ENCODE measurements around the gene TAAR9. TPM values are rescaled to one million over a fixed set of nuclear protein-coding genes. Genes with fewer than 3 reads are reported as not detected.

TAAR9 gene, protein sequence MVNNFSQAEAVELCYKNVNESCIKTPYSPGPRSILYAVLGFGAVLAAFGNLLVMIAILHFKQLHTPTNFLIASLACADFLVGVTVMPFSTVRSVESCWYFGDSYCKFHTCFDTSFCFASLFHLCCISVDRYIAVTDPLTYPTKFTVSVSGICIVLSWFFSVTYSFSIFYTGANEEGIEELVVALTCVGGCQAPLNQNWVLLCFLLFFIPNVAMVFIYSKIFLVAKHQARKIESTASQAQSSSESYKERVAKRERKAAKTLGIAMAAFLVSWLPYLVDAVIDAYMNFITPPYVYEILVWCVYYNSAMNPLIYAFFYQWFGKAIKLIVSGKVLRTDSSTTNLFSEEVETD
- total RNA-seq, result not detected

DNA sequence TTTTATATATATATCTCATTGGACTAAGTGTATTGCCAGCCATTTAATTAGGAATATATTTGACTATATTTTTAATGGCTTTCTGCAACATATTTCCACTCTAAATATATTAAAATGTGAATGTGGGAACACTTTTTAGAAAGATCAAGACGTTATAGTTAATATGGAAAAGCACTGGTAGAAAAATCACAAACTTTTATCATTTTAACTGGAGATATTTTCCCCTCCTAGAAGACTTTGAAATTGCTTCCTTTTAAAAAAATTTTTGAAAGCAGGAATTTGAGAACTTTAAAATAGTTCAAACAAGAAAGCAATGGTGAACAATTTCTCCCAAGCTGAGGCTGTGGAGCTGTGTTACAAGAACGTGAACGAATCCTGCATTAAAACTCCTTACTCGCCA, at the start of gene TAAR9:
Gene TAAR9, plus strand, starts transcription at position 301 of the 400 bp plus-strand sequence. Its CDS starts 13 bp downstream, at position 314.
- Histone ChIP-seq H3K27ac (replicated peaks in 1 of 4) (no peak within 1 kb of the TSS), H3K4me3 (no peak within 1 kb of the TSS), H3K9me3 (no peaks in the 10 kb centered on the region), H3K4me1 (no peaks in the 10 kb centered on the region), H3K36me3 (no peaks in the 10 kb centered on the region), H3K27me3 (peaks cover 0 to 10% (median 0%) of the 10 kb centered on the region in 4 donors)
- intact Hi-C loops (cut with DNase I), result loop anchor here (10.0 kb wide), 1 partner anchor 257 kb away; the partner anchor contains the start of gene SLC18B1
- no peak for TF ChIP-seq CTCF (IDR thresholded peaks at IDR 0.05)
- TF ChIP-seq POLR2AphosphoS5 (IDR thresholded peaks at IDR 0.05), result no peak
- TF ChIP-seq POLR2A (IDR thresholded peaks at IDR 0.05; ENCODE audit: low read depth), result no peak
- no peak for TF ChIP-seq EP300 (IDR thresholded peaks at IDR 0.05)
- DNase-seq (ENCODE audit: extremely low spot score), result no peak
- WGBS, result 89% methylated on average over 4 of the region's 4 CpGs

DNA sequence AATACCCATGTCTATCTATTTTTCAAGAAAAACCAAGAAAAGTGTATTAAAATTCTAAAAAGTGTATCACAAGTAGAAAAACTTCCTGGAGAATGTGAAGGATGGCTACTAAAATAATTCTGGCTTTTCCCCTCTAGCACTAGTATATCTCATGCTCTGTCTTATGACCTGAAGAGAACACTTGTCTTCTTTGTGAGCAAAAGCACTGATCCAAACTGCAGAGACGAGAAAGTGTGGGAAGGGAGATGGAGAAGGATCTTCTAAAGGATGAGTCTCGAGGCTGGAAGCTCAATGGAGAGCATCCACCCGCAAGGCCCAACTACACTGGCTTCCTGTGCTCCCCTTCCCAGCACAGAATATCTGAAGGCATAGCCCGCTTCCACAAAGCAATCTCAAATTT, 48.7 kb upstream of the TAAR9 start:
- H3K4me3 ChIP-seq, result no peak overlapping the region
- peaks cover 23 to 42% (median 36%) of the 10 kb centered on the region in 4 donors for H3K4me1 ChIP-seq
- no peak for TF ChIP-seq CTCF (IDR thresholded peaks at IDR 0.05)
- no peak for TF ChIP-seq POLR2AphosphoS5 (IDR thresholded peaks at IDR 0.05)
- no peak for TF ChIP-seq POLR2A (IDR thresholded peaks at IDR 0.05; ENCODE audit: low read depth)
- TF ChIP-seq EP300 (IDR thresholded peaks at IDR 0.05), result no peak
- intact Hi-C loops (cut with DNase I), result loop anchor here (10.0 kb wide), 1 partner anchor 575 kb away; no protein-coding TSS in a partner anchor
- H3K27me3 ChIP-seq, result no peaks in the 10 kb centered on the region
- H3K9me3 ChIP-seq, result no peaks in the 10 kb centered on the region
- DNase-seq (ENCODE audit: extremely low spot score), result no peak
- H3K27ac ChIP-seq (replicated peaks in 1 of 4), result peak overlapping the region in 1 of 4 donors; percentile 52
- 86% methylated on average over 4 of the region's 4 CpGs for WGBS
- peaks cover 0 to under 1% (median 0%) of the 10 kb centered on the region in 4 donors for H3K36me3 ChIP-seq

- Histone ChIP-seq H3K4me3 (peak overlapping the region in 1 of 4 donors; percentile 5), H3K9me3 (no peaks in the 10 kb centered on the region), H3K36me3 (peaks cover 0 to 4% (median 0%) of the 10 kb centered on the region in 4 donors), H3K4me1 (peaks cover 23 to 36% (median 31%) of the 10 kb centered on the region in 4 donors), H3K27ac (replicated peaks in 1 of 4) (peak overlapping the region; percentile 10 to 52 (median 36)), H3K27me3 (no peaks in the 10 kb centered on the region)
- WGBS, result 60% methylated on average over 6 of the region's 6 CpGs
- TF ChIP-seq POLR2AphosphoS5 (IDR thresholded peaks at IDR 0.05) (no peak), EP300 (IDR thresholded peaks at IDR 0.05) (no peak), CTCF (IDR thresholded peaks at IDR 0.05) (no peak), POLR2A (IDR thresholded peaks at IDR 0.05; ENCODE audit: low read depth) (no peak)
- no peak for DNase-seq (ENCODE audit: extremely low spot score)
- intact Hi-C loops (cut with DNase I), result no loop called here
Observed at GRCh38 chr6:132490024-132490423, 48.1 kb upstream of the TAAR9 start.

GRCh38 chr6:132490478-132491204, 47.4 kb upstream of the TAAR9 start:
- Histone ChIP-seq H3K4me1 (peaks cover 23 to 38% (median 34%) of the 10 kb centered on the region in 4 donors), H3K27me3 (no peaks in the 10 kb centered on the region), H3K27ac (replicated peaks in 1 of 4) (peak overlapping the region; percentile 14 to 52 (median 36)), H3K4me3 (peak overlapping the region in 1 of 4 donors; percentile 5), H3K9me3 (no peaks in the 10 kb centered on the region), H3K36me3 (peaks cover 0 to 4% (median 0%) of the 10 kb centered on the region in 4 donors)
- intact Hi-C loops (cut with DNase I), result no loop called here
- TF ChIP-seq CTCF (IDR thresholded peaks at IDR 0.05), result no peak
- no peak for TF ChIP-seq POLR2AphosphoS5 (IDR thresholded peaks at IDR 0.05)
- no peak for TF ChIP-seq EP300 (IDR thresholded peaks at IDR 0.05)
- no peak for TF ChIP-seq POLR2A (IDR thresholded peaks at IDR 0.05; ENCODE audit: low read depth)
- 76% methylated on average over 10 of the region's 10 CpGs for WGBS
- no peak for DNase-seq (ENCODE audit: extremely low spot score)

All from esophagus muscularis mucosa (tissue), 4 donors.